NCI-H1048 (cell line): ENCODE data around the gene ZRANB2.

Experiments used
- DNase-seq: peaks from one replicate; lab custom pipeline; 2025; lab: John Stamatoyannopoulos, UW

The ZRANB2 gene, protein sequence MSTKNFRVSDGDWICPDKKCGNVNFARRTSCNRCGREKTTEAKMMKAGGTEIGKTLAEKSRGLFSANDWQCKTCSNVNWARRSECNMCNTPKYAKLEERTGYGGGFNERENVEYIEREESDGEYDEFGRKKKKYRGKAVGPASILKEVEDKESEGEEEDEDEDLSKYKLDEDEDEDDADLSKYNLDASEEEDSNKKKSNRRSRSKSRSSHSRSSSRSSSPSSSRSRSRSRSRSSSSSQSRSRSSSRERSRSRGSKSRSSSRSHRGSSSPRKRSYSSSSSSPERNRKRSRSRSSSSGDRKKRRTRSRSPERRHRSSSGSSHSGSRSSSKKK

DNA sequence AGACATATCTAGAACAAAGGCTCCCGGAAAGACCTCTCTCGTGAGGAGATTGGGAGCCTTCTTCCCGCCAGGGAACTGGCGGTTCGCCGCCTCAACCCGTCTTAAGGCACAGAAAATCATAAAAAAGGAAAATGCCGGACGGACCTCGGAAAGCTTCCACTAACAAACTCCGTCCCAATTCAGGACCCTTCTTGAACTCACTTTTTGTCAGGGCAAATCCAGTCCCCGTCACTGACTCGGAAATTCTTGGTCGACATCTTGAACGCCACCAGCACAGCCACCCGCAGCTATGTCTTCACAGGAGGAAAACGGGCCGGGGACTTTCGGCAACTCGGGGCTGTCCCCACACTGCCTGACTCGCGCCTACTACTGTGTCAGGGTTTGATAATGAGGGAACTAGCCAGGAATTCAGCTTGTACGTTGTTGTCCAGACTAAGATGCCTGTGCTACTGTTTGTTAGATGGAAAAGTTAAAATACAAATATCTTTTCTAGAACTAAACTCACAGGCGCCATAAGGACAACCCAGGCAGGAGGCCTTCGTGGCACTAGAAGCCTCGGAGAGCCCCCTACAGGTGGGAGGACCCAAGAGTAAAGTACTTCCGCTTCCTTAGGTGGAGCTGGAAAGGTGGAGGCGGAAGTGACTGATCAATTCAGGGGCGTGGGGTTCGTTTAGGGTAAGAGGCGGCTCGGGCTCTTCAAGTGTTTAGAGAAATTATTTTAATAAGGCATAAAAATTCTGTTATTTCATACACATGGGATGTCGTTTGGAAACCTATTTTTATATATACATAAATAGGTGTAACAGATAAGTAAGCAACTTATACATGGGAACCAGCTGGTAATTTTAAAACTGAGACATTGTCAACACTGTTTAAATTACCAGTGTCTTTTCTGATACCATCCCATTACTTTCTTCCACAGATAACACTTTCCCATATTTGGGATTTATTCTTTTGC lies at the start of gene ZRANB2:
TSS of gene ZRANB2 (minus strand) at position 297 of the 958 bp plus-strand sequence. CDS start at position 257, 40 bp downstream.
- DNase-seq = peak; percentile 91

DNA sequence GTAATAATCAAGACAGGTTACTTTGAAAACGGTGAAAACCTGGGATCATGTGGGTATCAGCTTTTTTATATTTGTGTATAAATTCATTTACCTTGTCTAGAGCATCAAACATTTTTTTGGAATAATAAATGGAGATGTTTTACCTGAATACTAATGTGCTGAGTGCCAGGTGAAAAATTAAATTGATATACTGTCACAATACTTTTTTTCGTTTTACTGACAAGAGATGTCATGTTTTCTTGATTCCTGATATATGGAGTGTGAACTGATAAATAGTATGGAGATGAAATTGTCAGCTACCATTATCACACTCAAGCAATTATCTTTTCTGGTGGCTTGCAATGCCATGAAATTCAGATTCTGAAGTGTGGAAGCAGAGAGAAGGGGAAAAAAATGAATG lies 47.2 kb upstream of the ZRANB2 start:
- no peak for DNase-seq

DNA sequence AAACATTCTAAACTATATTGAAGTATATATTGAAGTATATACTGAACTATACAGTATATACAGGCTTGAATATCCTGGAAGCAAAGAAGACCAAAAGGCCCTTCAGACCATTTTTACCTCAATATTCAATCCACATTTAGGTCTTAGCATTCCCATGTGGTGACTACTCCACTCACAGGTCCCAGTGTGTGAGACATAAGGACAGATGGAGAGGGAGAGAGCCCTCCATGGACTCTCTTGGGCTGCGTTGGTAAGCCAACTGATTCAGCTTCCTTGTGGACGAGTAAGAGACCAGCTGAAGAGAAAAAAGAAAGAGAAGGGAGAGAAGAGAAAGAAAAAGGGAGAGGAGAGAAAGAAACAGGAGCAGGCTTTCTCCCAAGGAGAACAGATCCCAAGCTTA lies 37.3 kb upstream of the ZRANB2 start:
- DNase-seq = no peak

DNA sequence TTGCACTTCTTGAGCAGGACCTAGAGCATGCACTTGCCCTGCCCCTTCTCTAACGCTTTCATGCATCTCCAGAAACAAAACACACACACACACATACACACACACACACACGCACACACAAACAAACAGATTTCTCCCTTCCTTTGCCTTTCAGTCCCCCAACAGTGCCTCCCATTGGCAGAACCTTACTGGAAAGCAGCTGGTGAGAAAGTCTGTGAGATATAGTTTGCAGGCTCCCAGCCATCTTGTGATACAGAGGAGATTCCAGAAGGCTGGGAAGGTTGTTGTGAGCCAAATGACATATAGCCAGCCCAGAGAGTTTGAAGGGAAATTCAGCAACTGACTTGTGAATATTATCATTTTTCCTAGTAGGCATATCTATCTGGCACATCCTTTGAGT lies 35.9 kb upstream of the ZRANB2 start:
- DNase-seq = no peak

DNA sequence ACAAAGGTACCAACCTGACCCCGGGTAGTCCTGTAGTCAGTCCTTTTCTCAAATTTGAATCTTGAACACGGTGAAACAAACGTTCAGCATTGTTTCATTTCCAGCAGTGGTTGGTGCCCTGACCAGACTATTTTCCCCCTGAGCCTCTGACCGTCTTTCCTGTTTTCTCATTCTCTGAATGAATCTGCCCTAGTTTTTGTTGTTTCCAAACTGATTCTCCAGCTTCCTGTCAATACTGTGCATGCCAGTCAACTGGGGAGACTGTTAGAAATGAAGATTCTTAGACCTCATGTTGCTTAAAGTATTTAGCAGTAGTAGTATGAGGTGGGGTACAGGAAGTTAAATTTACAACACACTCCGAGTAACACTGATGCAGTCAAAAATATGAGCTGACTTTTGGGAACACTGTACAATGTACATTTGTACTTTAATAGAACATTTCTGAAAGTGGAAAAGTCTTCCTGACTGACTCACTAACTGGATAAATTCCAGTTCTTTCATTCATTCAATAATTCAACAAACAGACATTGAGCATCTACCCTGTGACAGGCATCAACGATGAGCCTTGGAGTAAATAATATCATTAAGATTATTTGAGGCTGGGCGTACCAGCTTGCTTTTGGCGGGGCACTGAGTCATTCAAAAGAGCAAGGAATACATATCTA lies 26.0 kb upstream of the ZRANB2 start:
- no peak for DNase-seq

DNA sequence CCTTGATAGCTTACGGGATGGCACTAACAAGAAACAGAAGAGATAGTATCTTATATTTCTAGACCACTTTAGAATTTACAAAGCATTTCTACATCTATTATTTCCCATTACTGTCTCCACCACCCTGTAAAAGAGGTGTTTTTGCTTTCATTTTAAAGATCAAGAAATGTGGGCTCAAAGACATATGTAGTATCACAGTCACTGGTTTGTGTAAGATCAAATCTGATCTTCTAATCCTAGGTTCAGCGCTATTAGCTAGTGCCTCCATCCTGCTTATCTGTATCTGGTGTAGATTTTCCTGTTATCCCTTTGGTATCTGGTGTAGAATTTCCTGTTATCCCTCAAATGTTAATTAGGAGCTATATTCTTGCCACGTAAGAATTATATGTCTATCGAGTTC lies 23.6 kb upstream of the ZRANB2 start:
- no peak for DNase-seq

DNA sequence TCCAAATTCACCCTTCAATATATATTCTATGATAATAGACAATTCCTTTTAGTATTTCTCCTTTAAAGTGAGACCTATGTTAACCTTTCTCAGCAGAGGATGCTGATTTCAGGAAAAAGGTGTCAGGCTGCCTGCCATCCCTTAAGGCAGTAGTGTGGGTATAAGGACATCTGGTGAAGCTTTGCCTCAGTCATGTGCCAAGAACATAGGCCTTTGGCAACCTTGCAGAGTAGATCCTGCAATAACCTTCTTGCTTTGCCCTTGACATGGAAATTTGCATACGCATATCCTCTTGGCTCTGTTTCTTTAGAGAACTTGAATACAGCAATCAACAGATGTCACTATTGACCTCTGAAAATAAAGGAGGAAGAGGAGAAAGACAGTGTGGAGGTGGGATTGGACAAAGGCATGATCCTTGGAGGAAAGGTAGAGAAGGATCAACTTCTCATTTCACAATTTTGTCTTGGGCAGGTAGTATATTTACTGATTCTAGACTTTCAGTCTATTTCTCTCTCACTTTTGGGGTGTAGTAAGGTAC lies 21.1 kb upstream of the ZRANB2 start:
- no peak for DNase-seq

DNA sequence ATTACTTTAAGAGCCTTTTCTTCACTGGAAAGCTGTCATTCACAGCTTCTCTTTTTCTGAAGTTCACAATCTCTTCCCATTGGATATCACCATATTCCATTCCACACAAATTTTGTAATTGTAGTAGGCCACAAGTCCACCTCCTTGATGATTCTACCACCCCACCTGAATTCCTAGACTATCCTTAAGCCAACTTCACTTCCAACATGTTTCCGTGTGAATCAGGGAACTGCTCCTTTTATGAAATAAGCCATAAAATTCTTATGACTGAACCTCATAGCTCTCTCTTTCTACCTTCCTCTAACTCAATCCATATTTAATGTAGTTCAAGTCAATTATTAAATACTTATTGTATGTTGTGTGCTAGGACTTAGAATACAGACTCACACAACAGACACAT lies 16.6 kb upstream of the ZRANB2 start:
- DNase-seq = no peak

DNA sequence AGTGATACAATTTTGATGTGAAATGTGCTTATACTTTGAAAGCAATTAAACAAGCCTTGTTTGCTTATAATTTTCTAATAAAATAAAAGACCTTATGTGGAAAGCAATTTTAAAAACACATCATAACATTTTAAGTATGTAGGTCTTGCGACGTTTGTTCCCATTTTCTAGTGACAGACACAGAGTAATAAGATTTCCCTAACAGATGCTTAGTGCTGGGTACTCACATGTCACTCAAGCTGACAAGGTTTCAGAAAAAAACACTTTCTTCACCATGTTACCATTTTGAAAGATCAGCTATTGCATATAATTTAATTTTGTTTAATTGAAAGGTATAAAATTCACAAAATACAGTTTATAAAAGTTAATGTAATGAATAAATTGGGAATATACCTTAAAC lies 14.1 kb upstream of the ZRANB2 start:
- no peak for DNase-seq

DNA sequence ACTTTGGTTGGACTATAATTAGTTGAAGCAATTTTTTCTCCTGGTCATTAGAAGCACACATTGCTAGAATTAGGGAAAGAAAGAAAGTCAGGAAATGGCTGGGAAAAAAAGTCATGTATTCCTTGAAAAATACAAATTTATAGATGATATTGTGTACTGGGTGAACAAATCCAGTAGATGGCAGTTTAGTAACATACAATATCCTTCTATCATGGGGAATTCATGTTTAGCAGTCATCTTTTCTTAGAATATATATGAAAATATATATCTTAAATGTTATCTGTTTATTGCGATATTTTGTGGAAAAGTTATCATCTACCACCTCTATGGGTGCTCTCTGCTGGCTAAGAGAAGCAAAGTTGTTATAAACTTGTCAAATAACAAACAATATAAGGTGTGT lies 13.1 kb upstream of the ZRANB2 start:
- DNase-seq = no peak

DNA sequence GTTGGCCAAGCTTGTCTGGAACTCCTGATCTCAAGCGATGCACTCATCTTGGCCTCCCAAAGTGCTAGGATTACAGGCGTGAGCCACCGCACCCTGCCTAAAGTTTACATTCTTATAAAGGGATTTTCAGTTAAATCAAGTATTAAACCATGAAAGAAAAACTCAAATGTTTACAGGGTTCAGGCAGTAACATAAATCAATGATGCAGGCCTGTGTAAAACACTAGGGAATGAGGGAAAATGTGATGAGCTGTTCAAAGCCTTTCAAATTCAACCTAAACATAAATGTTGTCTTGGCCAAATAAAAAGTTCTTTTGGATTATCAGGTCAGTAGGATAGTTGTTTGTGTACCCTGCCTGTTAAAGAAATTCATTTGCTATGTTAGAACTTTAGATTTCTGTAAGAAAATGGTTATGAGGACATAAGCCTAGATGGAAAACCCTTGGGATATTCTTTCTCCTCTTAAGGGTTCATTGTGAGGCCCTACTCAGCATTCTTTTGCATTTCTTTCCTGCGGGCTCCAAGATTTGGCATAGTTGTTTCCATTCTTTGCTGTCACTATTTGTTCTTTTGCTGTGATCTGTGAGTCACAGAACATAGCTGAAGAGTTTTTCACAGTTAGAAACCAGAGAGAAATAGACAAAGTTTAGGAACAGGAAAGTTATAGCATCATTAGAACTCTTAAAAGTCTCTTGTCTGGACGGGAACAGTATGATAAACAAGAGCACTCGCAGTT lies 8.9 kb upstream of the ZRANB2 start:
- DNase-seq = no peak

DNA sequence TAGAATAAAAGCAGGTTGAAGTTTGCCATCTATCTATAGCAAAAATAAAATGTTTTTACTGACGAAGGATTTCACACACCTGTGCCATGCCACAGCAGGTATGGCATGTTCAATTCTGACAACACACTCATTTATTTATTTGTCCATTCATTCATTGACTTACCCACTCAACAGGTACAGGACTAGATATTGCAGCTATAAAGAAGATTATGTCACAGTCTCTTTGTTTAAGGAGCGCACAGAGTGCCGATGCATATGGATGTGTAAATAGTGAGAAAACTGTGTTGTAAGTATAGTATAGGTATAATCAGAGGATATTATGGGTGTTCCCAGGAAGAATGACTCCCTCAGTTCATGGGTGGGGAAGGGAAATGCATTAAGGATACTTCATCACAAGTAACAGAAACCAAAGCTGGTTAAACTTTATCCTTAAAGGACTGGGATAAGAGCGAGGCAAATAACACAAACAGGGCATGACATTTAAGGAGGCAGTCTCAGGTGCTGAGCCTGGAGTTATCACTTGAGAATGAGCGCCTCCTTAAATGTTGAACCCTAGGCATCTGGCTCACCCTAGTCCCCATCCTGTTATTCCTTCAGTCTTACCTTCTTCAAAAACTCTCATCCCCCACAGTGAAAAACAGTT lies 7.9 kb upstream of the ZRANB2 start:
- DNase-seq = no peak

DNA sequence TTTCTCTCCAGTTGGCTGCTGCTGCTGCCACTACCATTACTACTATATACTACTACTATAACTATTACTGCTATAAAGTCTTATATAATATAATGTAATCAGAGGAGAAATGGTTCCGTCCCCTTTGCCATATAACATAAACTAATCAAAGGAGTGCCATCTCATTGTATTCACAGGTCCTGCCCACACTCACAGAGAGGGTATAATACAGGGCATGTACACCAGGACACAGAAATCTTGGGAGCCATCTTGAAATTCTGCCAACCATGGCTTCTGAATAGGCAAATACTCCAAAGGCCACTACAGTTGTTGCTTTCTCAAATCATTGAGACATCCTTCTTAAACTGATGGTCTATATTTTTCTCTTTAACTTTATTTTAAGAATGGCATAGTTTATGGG lies 6.9 kb upstream of the ZRANB2 start:
- DNase-seq = no peak

DNA sequence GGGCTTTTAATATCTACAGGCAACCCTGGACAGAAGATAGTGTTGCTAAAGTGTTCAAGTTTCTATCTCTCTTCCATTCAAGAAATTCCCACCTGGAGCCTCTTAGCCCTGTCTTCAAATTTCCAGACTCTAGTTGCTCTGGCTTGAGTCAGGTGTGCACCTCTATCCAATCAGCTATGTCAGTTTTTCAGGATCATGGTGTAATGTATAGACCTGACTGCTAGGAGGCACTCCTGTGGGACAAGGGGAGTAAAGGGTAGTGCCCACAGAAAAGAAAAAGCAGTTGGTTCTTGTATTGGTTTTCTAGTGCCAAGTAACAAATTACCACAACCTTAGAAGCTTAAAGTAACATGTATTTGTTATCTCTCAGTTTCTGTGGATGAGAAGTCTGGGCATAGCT lies 6.2 kb upstream of the ZRANB2 start:
- no peak for DNase-seq

DNA sequence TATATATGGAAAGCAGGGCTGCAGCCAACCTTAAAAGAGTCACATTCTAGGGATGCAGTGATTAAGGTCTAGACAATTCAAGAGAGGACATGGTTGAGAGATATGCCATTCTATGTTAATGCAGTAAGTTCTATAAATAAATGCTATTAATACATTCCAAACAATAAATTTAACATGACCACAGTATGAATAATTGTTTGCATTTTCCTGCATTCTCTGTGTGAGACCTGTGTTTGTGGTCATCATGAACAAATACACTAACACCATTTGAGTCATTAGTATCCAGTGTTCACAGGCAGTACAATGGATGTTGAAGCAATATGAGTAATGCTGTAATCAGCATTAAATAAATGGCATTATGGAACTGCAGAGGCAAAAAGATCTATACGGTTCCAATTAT lies 5.5 kb upstream of the ZRANB2 start:
- no peak for DNase-seq

DNA sequence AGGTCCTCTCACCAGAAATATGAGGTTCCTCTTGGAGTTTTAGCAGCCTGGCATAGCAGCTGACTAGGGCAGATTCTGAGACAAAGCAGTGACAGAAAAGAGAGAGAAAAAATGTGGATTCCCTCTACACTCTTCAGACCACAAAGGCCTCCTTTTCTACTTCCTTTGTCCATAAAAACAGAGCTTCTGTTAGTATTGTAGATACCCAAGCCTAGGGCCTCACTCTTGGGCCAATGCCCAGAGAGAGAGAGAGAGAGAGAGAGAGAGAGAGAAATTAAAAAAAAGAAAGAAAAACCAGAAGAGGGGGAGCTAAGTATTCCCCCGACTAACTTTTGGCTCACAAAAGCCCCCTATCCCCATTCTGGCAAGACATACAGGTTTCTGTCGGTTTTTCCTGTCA lies 2.4 kb upstream of the ZRANB2 start:
- DNase-seq = no peak

DNA sequence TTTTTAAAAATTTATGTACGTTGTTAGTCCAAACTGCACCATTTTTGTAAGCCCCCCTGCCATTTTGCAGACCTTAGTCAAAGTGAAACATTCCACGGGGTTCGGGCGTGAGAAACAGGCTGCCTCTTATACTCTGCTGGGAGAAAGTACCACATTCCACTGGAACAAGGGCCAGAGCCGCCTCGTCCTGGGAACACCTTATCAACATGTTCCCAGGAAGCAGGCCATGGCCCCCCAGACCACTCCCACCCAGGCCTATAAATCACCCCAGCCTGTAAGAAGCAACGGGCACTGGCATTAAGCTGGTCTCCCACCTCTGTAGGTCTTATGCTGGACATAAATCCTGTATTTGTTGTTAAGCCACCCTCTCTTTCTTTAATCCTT lies 854 bp upstream of the ZRANB2 start:
- no peak for DNase-seq

DNA sequence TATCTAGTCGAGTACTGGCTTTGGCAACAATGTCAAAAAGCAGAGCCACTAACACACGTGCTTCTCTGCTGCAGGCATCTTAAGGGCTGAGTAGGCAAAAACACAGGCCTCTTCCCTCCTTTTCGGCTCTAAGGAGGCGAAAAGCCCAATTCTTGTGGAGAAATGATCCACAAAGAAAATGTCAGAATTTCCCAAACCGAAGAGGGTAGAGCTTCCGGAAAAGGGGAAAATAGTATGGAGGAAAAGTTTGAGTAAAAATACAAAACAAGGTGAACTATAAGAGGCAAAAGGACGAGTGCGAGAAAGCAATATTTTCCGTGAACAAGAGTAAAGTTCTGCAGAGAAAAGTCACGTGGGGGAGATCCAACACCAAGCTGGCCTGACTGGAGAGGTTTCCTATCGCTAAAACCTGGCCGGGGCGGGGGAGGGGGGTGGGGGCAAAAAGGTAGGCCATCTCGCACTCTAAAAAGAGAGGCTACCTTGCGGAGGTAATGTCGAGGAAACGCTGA lies 551 bp downstream of the ZRANB2 start:
- no peak for DNase-seq

DNA sequence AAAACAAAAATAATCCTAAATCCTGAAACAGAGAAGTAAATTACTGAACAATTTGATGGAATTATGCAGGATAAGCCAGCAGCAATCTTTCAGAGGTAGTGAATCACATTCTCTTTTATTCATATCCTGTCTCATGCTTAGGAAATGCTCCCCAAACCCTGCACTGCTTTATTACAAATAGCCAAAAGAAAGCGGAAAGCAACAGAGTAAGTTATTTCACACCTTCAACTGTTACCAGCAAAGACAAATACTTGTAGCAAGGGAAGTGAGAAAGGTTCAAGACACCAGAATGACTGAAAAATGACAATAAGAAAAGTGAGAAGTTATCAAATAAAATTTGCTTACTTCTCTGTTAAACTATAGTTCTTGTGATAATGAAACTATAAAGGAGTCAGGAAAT lies 6.2 kb downstream of the ZRANB2 start:
- no peak for DNase-seq

DNA sequence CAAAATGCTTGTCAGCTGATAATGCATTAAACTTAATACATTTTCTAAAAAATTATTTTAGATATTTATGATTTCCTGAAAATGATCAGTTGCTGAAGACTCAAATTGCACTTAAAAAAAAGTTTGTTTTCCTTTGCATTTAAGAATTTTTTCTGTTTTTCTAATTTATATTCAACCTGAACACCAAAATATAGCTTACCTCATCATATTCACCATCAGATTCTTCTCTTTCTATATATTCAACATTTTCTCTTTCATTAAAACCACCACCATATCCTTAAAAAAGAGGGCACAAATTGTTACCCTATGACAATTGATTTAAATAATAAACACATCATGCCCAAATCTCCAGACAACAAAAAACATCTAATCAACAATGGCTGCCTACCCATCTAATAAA lies 8.6 kb downstream of the ZRANB2 start:
- DNase-seq = no peak

DNA sequence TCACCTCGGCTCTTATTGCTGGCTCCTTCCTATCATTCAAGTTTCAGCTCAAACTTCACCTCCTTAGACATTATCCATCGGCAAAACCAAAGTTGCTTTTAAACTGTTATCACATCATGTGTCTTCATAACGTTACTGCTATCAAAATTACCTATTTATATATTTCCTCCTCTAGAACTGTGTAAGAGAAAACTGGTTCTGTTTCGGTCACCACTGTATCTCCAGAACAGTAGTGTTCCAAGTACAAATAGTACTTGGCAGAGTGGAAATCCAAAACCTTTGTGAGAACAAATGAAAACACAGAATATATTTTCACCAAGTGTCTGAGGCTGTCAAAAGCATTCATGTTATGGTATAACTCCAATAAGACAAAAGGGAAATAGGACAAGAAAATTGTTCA lies 9.1 kb downstream of the ZRANB2 start:
- no peak for DNase-seq
